MCF 10A (cell line): ENCODE data around the gene ZEB1. TPM values are rescaled to one million over a fixed set of nuclear protein-coding genes. Genes with fewer than 3 reads are reported as not detected.

Source experiments
- BruUV-seq: library from RNA; stranded (reverse); fragments of 400-500 nt; replicated peaks from 2 replicates; lab custom pipeline; 2021; lab: Mats Ljungman, UMichigan
- CTCF ChIA-PET: fragments of 300-600 bp; sonication (Branson Sonifier 250); formaldehyde crosslinking; extraction: SDS; loops from one replicate; lab custom pipeline; 2021; ENCODE audit warnings: antibody characterized with exemption, inconsistent platforms; lab: Yijun Ruan, JAX
- POLR2A ChIA-PET: fragments of 300-600, 350-650 bp; sonication (Branson Sonifier 250); formaldehyde crosslinking; extraction: SDS; loops from one replicate; lab custom pipeline; 2020; ENCODE audit warnings: antibody characterized with exemption, inconsistent platforms; lab: Yijun Ruan, JAX
- DNase-seq: peaks from one replicate; pipeline ENCODE4 v3.0.0-alpha.2; 2018; ENCODE audit not compliant: unreplicated experiment
- H3K27ac Mint-ChIP-seq: one replicate; pipeline ENCODE4 v1.8.0; 2022; ENCODE audit warnings: mild to moderate bottlenecking, low read depth, mixed read lengths; ENCODE audit not compliant: unreplicated experiment
- H3K27me3 Mint-ChIP-seq: one replicate; pipeline ENCODE4 v1.8.0; 2022; ENCODE audit warnings: mixed read lengths; ENCODE audit not compliant: insufficient read depth, unreplicated experiment
- H3K36me3 Mint-ChIP-seq: one replicate; pipeline ENCODE4 v1.8.0; 2022; ENCODE audit warnings: mild to moderate bottlenecking, moderate library complexity, mixed read lengths; ENCODE audit not compliant: insufficient read depth, unreplicated experiment
- H3K4me1 Mint-ChIP-seq: one replicate; pipeline ENCODE4 v1.8.0; 2022; ENCODE audit warnings: mixed read lengths; ENCODE audit not compliant: insufficient read depth, unreplicated experiment
- H3K4me3 Mint-ChIP-seq: one replicate; pipeline ENCODE4 v1.8.0; 2022; ENCODE audit warnings: mild to moderate bottlenecking, moderate library complexity, mixed read lengths; ENCODE audit not compliant: unreplicated experiment
- H3K9me3 Mint-ChIP-seq: one replicate; pipeline ENCODE4 v1.8.0; 2022; ENCODE audit warnings: mixed read lengths; ENCODE audit not compliant: unreplicated experiment
- CTCF ChIP-seq: fragments of 200-600 bp; IDR thresholded peaks from one replicate; pipeline ENCODE4 v1.8.0; 2022; ENCODE audit warnings: antibody characterized with exemption, mild to moderate bottlenecking; ENCODE audit not compliant: unreplicated experiment
- intact Hi-C: fragments of 100-400 bp; cut with micrococcal nuclease; formaldehyde crosslinking; loops from 2 replicates; pipeline ENCODE4 v1.14.1; 2022
- total RNA-seq: library from RNA; stranded (reverse); gene quantifications from 2 replicates; pipeline ENCODE4 v1.2.3, GENCODE V29; 2022

ZEB1 gene
- total RNA-seq, 1 experiment from 2014 or later, result 15.1 TPM

GRCh38 chr10:31372439-31372838 lies 53.4 kb downstream of the ZEB1 start:
- no peak for TF ChIP-seq CTCF
- no peak for DNase-seq
- Mint-ChIP-seq H3K4me3 (no peak overlapping the region), H3K27me3 (no peaks in the 10 kb centered on the region), H3K36me3 (no peaks in the 10 kb centered on the region), H3K27ac (peak overlapping the region; percentile 37), H3K9me3 (no peaks in the 10 kb centered on the region), H3K4me1 (peaks cover 11% of the 10 kb centered on the region)
- CTCF ChIA-PET, result interaction anchor here (0.6 kb wide), 1 partner anchor 9 kb away, joined by 4 read pairs; no protein-coding TSS in a partner anchor
- BruUV-seq, result no TSS peak
- intact Hi-C loops, result no loop called here
- POLR2A ChIA-PET, result no interaction called here

- Mint-ChIP-seq H3K36me3 (no peaks in the 10 kb centered on the region), H3K27ac (no peak overlapping the region), H3K27me3 (no peaks in the 10 kb centered on the region), H3K4me3 (no peak overlapping the region), H3K9me3 (no peaks in the 10 kb centered on the region), H3K4me1 (peaks cover 4% of the 10 kb centered on the region)
- intact Hi-C loops, result no loop called here
- ChIA-PET CTCF (interaction anchor here (0.5 kb wide), 1 partner anchor 210 kb away, joined by 5 read pairs; no protein-coding TSS in a partner anchor), POLR2A (interaction anchor here (0.6 to 0.7 kb wide), 2 partner anchors 11 to 17 kb away, joined by 3 to 4 read pairs; no protein-coding TSS in a partner anchor)
- no peak for DNase-seq
- BruUV-seq, result no TSS peak
- TF ChIP-seq CTCF, result no peak
Measured at GRCh38 chr10:31374146-31374696, 55.2 kb downstream of the ZEB1 start.

GRCh38 chr10:31381171-31381570 lies 62.2 kb downstream of the ZEB1 start:
- DNase-seq, result no peak
- no peaks in the 10 kb centered on the region for H3K36me3 Mint-ChIP-seq
- ChIA-PET CTCF (no interaction called here), POLR2A (interaction anchor here (0.7 to 0.9 kb wide), 2 partner anchors 22 to 29 kb away, joined by 3 to 4 read pairs; no protein-coding TSS in a partner anchor)
- H3K27ac Mint-ChIP-seq, result no peak overlapping the region
- no TSS peak for BruUV-seq
- H3K4me3 Mint-ChIP-seq, result no peak overlapping the region
- TF ChIP-seq CTCF, result no peak
- H3K27me3 Mint-ChIP-seq, result no peaks in the 10 kb centered on the region
- no peaks in the 10 kb centered on the region for H3K9me3 Mint-ChIP-seq
- no peaks in the 10 kb centered on the region for H3K4me1 Mint-ChIP-seq
- intact Hi-C loops, result no loop called here

- Mint-ChIP-seq H3K4me1 (no peaks in the 10 kb centered on the region), H3K9me3 (no peaks in the 10 kb centered on the region), H3K27me3 (no peaks in the 10 kb centered on the region), H3K27ac (no peak overlapping the region), H3K36me3 (no peaks in the 10 kb centered on the region), H3K4me3 (no peak overlapping the region)
- TF ChIP-seq CTCF, result no peak
- intact Hi-C loops, result no loop called here
- TSS peak; percentile 47 for BruUV-seq
- ChIA-PET POLR2A (interaction anchor here (0.9 kb wide), 1 partner anchor 23 kb away, joined by 4 read pairs; no protein-coding TSS in a partner anchor), CTCF (no interaction called here)
- DNase-seq, result peak; percentile 38
Measured at GRCh38 chr10:31381766-31382316, 62.8 kb downstream of the ZEB1 start.
